ENCODE measurements around the gene TRIM63. TPM values are rescaled to one million over a fixed set of nuclear protein-coding genes. Genes with fewer than 3 reads are reported as not detected.

Gene TRIM63
- total and polyA plus RNA-seq, 2 of the 13 experiments (the other 11 are each of a cell fraction or from before 2014, with no cell fraction given): not detected

- TF ChIP-seq, protein P1, sequence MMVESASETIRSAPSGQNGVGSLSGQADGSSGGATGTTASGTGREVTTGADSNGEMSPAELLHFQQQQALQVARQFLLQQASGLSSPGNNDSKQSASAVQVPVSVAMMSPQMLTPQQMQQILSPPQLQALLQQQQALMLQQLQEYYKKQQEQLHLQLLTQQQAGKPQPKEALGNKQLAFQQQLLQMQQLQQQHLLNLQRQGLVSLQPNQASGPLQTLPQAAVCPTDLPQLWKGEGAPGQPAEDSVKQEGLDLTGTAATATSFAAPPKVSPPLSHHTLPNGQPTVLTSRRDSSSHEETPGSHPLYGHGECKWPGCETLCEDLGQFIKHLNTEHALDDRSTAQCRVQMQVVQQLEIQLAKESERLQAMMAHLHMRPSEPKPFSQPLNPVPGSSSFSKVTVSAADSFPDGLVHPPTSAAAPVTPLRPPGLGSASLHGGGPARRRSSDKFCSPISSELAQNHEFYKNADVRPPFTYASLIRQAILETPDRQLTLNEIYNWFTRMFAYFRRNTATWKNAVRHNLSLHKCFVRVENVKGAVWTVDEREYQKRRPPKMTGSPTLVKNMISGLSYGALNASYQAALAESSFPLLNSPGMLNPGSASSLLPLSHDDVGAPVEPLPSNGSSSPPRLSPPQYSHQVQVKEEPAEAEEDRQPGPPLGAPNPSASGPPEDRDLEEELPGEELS (CRISPR knock-in tag; IDR thresholded peaks at IDR 0.05): no peak
- TF ChIP-seq ZNF230 (CRISPR knock-in tag; IDR thresholded peaks at IDR 0.05): no peak
- no peak for TF ChIP-seq HNRNPL (IDR thresholded peaks at IDR 0.05; ENCODE audit: low read depth, low read length)
- no peak for TF ChIP-seq STAG1 (CRISPR knock-in tag; IDR thresholded peaks at IDR 0.05)
- 0 out of 2 replicates have a peak, but pooled peaks have one; percentile 3 for TF ChIP-seq ZBTB38 (CRISPR knock-in tag; IDR thresholded peaks at IDR 0.05)
- no peak for TF ChIP-seq SALL2 (CRISPR knock-in tag; IDR thresholded peaks at IDR 0.05)
- no peak for TF ChIP-seq ZNF3 (CRISPR knock-in tag; IDR thresholded peaks at IDR 0.05)
- 0 out of 2 replicates have a peak, but pooled peaks have one; percentile 7 for TF ChIP-seq ZNF121 (CRISPR knock-in tag; IDR thresholded peaks at IDR 0.05)
- TF ChIP-seq, protein P2, sequence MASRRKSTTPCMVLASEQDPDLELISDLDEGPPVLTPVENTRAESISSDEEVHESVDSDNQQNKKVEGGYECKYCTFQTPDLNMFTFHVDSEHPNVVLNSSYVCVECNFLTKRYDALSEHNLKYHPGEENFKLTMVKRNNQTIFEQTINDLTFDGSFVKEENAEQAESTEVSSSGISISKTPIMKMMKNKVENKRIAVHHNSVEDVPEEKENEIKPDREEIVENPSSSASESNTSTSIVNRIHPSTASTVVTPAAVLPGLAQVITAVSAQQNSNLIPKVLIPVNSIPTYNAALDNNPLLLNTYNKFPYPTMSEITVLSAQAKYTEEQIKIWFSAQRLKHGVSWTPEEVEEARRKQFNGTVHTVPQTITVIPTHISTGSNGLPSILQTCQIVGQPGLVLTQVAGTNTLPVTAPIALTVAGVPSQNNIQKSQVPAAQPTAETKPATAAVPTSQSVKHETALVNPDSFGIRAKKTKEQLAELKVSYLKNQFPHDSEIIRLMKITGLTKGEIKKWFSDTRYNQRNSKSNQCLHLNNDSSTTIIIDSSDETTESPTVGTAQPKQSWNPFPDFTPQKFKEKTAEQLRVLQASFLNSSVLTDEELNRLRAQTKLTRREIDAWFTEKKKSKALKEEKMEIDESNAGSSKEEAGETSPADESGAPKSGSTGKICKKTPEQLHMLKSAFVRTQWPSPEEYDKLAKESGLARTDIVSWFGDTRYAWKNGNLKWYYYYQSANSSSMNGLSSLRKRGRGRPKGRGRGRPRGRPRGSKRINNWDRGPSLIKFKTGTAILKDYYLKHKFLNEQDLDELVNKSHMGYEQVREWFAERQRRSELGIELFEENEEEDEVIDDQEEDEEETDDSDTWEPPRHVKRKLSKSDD (CRISPR knock-in tag; IDR thresholded peaks at IDR 0.05; ENCODE audit: low read depth): no peak
- TF ChIP-seq MATR3 (CRISPR knock-in tag; IDR thresholded peaks at IDR 0.05): no peak
- TF ChIP-seq PITX1 (CRISPR knock-in tag; IDR thresholded peaks at IDR 0.05): no peak
- TF ChIP-seq NFKB2 (CRISPR knock-in tag; IDR thresholded peaks at IDR 0.05; ENCODE audit: borderline replicate concordance): peak; percentile 63; the same call in 1 of the 2 replicates
- no peak for TF ChIP-seq ZNF101 (CRISPR knock-in tag; IDR thresholded peaks at IDR 0.05; ENCODE audit: borderline replicate concordance, low read depth)
- TF ChIP-seq ZSCAN30 (CRISPR knock-in tag; IDR thresholded peaks at IDR 0.05): no peak
- TF ChIP-seq HMG20A (CRISPR knock-in tag; IDR thresholded peaks at IDR 0.05; ENCODE audit: borderline replicate concordance): no peak
Measured at GRCh38 chr1:26035203-26035958, 32.0 kb downstream of the TRIM63 start (continued).
